Endothelial cell of umbilical vein (primary cell): ENCODE results near the gene HDAC9. TPM values are rescaled to one million over a fixed set of nuclear protein-coding genes. Genes with fewer than 3 reads are reported as not detected.

ENCODE experiments used
- BruUV-seq: library from RNA; stranded (reverse); fragments of 400-500 nt; replicated peaks from 2 replicates; lab custom pipeline; 2021; lab: Mats Ljungman, UMichigan
- CTCF ChIA-PET: fragments of 300-600, 350-600 bp; sonication (Branson Sonifier 250); formaldehyde crosslinking; loops from one replicate; lab custom pipeline; 2021; ENCODE audit warnings: antibody characterized with exemption, inconsistent platforms; lab: Charles Lee
- POLR2A ChIA-PET: fragments of 300-600, 350-600 bp; sonication (Branson Sonifier 250); formaldehyde crosslinking; loops from one replicate; lab custom pipeline; 2021; ENCODE audit warnings: antibody characterized with exemption, inconsistent platforms; lab: Charles Lee
- DNase-seq: peaks from one replicate; pipeline ENCODE4 v3.0.0-alpha.2; 2011; ENCODE audit warnings: low read depth, low spot score
- FAIRE-seq: peaks from 2 replicates; lab custom pipeline; 2011; peaks lifted over from hg19 to GRCh38; lab: Jason Lieb, UNC
- H2AFZ ChIP-seq: 2 replicates; pipeline ENCODE4 v1.6.0; 2012; ENCODE audit warnings: low read depth, low read length, control low read depth, inconsistent platforms
- H3K27ac ChIP-seq: 2 replicates; pipeline ENCODE4 v1.5.1; 2011; ENCODE audit warnings: low read depth, mild to moderate bottlenecking, control low read depth, low read length, moderate library complexity; ENCODE audit not compliant: insufficient read depth
- H3K27me3 ChIP-seq, 2 experiments: 2 replicates each; pipeline versions ENCODE4 v1.6.0 to v1.6.1; 2011; ENCODE audit warnings: low read length in 2 of 2, mixed read lengths in 1 of 2; ENCODE audit not compliant: control insufficient read depth in 2 of 2, insufficient read depth in 2 of 2
- H3K36me3 ChIP-seq, 2 experiments: 2 replicates in 1 of 2; 3 replicates in 1 of 2; pipeline ENCODE4 v1.5.1; 2011; ENCODE audit warnings: low read length in 2 of 2, mild to moderate bottlenecking in 1 of 2, moderate library complexity in 1 of 2; ENCODE audit not compliant: control insufficient read depth in 2 of 2, insufficient read depth in 2 of 2; ENCODE audit errors: extremely low read depth in 1 of 2
- H3K4me1 ChIP-seq: 3 replicates; pipeline ENCODE4 v1.5.1; 2011; ENCODE audit warnings: mild to moderate bottlenecking, low read length; ENCODE audit not compliant: control insufficient read depth, insufficient read depth; ENCODE audit errors: extremely low read depth
- H3K4me2 ChIP-seq: 2 replicates; pipeline ENCODE4 v1.6.1; 2011; ENCODE audit warnings: low read length, control low read depth, mixed read lengths; ENCODE audit not compliant: insufficient read depth
- H3K4me3 ChIP-seq, 3 experiments: fragments of 200-600 bp in 1 of 3; sonication (generic), shearing (Covaris generic) in 1 of 3; replicated peaks in 1 of 3; 2 replicates each; pipeline ENCODE4 v1.5.1; 2011 to 2016; ENCODE audit warnings: control low read depth in 3 of 3, low read length in 3 of 3, mild to moderate bottlenecking in 2 of 3, inconsistent platforms in 1 of 3, low read depth in 1 of 3, moderate library complexity in 1 of 3; ENCODE audit not compliant: insufficient read depth in 1 of 3
- H3K79me2 ChIP-seq: 2 replicates; pipeline ENCODE4 v1.6.0; 2012; ENCODE audit warnings: low read length, inconsistent platforms; ENCODE audit not compliant: control insufficient read depth, insufficient read depth
- H3K9ac ChIP-seq: replicated peaks from 2 replicates; pipeline ENCODE3; 2011; ENCODE audit warnings: low read length, control low read depth; ENCODE audit not compliant: insufficient read depth; ENCODE audit errors: extremely low read depth
- H3K9me1 ChIP-seq: replicated peaks from 3 replicates; pipeline ENCODE4 v1.6.0; 2011; ENCODE audit warnings: mild to moderate bottlenecking, low read length; ENCODE audit not compliant: control insufficient read depth, insufficient read depth; ENCODE audit errors: extremely low read depth
- H3K9me3 ChIP-seq: replicated peaks from 2 replicates; pipeline ENCODE4 v1.5.1; 2012; ENCODE audit warnings: low read length, inconsistent platforms; ENCODE audit not compliant: control insufficient read depth, insufficient read depth
- H4K20me1 ChIP-seq: replicated peaks from 2 replicates; pipeline ENCODE3; 2011; ENCODE audit warnings: mild to moderate bottlenecking, low read length; ENCODE audit not compliant: control insufficient read depth, insufficient read depth; ENCODE audit errors: extremely low read depth
- CTCF ChIP-seq, 2 donors: IDR thresholded peaks; 1 replicate in 1 of 2; 2 replicates in 1 of 2; pipeline ENCODE4 v1.5.1; 2011; ENCODE audit warnings: low read length in 2 of 2, mild to moderate bottlenecking in 2 of 2, moderate library complexity in 2 of 2, control low read depth in 1 of 2, inconsistent platforms in 1 of 2, low read depth in 1 of 2; ENCODE audit not compliant: insufficient read depth in 1 of 2; ENCODE audit errors: extremely low read depth in 1 of 2
- EZH2 ChIP-seq: IDR thresholded peaks from 2 replicates; pipeline ENCODE4 v1.6.1; 2012; ENCODE audit warnings: borderline replicate concordance, low read depth, mild to moderate bottlenecking, moderate library complexity, low read length, inconsistent platforms; ENCODE audit not compliant: severe bottlenecking
- FOS ChIP-seq: IDR thresholded peaks from 2 replicates; pipeline ENCODE4 v1.6.1; 2011; ENCODE audit warnings: mild to moderate bottlenecking, low read length, moderate library complexity, borderline replicate concordance; ENCODE audit not compliant: insufficient read depth
- GATA2 ChIP-seq: IDR thresholded peaks from 2 replicates; pipeline ENCODE4 v1.7.0; 2011; ENCODE audit warnings: low read depth, mild to moderate bottlenecking, moderate library complexity, mixed read lengths, low read length; ENCODE audit not compliant: insufficient read length, insufficient read depth
- JUN ChIP-seq: IDR thresholded peaks from 2 replicates; pipeline ENCODE4 v1.6.1; 2011; ENCODE audit warnings: borderline replicate concordance, low read depth; ENCODE audit not compliant: insufficient read length, insufficient read depth
- MAX ChIP-seq: IDR thresholded peaks from 2 replicates; pipeline ENCODE4 v1.6.1; 2011; ENCODE audit not compliant: insufficient read depth, insufficient read length
- MYC ChIP-seq: IDR thresholded peaks from one replicate; pipeline ENCODE4 v1.6.1; 2011; ENCODE audit warnings: mild to moderate bottlenecking, low read depth, low read length
- POLR2A ChIP-seq: IDR thresholded peaks from 2 replicates; pipeline ENCODE4 v1.6.1; 2012; ENCODE audit warnings: low read depth, mild to moderate bottlenecking, control low read depth, low read length
- POLR2AphosphoS5 ChIP-seq: IDR thresholded peaks from 2 replicates; pipeline ENCODE4 v1.6.1; 2012; ENCODE audit warnings: low read depth, mild to moderate bottlenecking, control low read depth, low read length, moderate library complexity; ENCODE audit not compliant: insufficient read depth
- dilution Hi-C: fragments of 300-500 bp; cut with MboI; formaldehyde crosslinking; loops from one replicate; pipeline ENCODE4 v1.15.0; 2019; ENCODE audit warnings: low sequenced_read_pairs; ENCODE audit not compliant: extremely low pct_ligation_motif_present
- intact Hi-C: fragments of 100-400 bp; cut with micrococcal nuclease; formaldehyde crosslinking; loops from one replicate; pipeline ENCODE4 v1.10.0; 2022
- polyA plus RNA-seq, 4 experiments: library from polyadenylated mRNA; depleted of rRNA in 3 of 4; stranded (reverse) in 3 of 4; unstranded in 1 of 4; fragments of >200 nt; gene quantifications; 2 replicates each; pipeline versions ENCODE4 v1.2.1 to v1.2.3, GENCODE V29; 2011 to 2012; ENCODE audit warnings: missing spikeins in 1 of 4
- total RNA-seq: library from RNA; stranded (reverse); gene quantifications from 2 replicates; pipeline ENCODE4 v1.2.3, GENCODE V29; 2021

HDAC9 gene
- total and polyA plus RNA-seq, 2 donors (not counting 3 experiments of a cell fraction or from before 2014, with no cell fraction given): 1.8 to 11.6 TPM

GRCh38 chr7:18535810-18536415, 40.4 kb downstream of the HDAC9 start:
- Histone ChIP-seq H3K4me2 (no peak overlapping the region), H3K36me3 (no peaks in the 10 kb centered on the region), H4K20me1 (no peaks in the 10 kb centered on the region), H3K4me1 (no peaks in the 10 kb centered on the region), H3K27me3 (no peaks in the 10 kb centered on the region), H3K9me3 (no peaks in the 10 kb centered on the region), H3K9me1 (no peaks in the 10 kb centered on the region), H3K79me2 (no peaks in the 10 kb centered on the region), H3K27ac (no peak overlapping the region), H2AFZ (no peak overlapping the region), H3K4me3 (no peak overlapping the region), H3K9ac (no peak overlapping the region)
- intact Hi-C loops: no loop called here
- dilution Hi-C loops: no loop called here
- TF ChIP-seq EZH2 (no peak), CTCF (IDR thresholded peaks at IDR 0.05; ENCODE audit: extremely low read depth in 1 of 2, insufficient read depth in 1 of 2, low read depth in 1 of 2, low read length in 2 of 2) (no peak), GATA2 (no peak), POLR2AphosphoS5 (no peak), POLR2A (no peak), MAX (no peak), FOS (no peak), MYC (no peak), JUN (no peak)
- CTCF ChIA-PET: interaction anchor here (1.0 to 1.4 kb wide), 7 partner anchors 9 to 179 kb away, joined by 3 to 6 read pairs (median 4); no protein-coding TSS in a partner anchor
- FAIRE-seq (no peak), DNase-seq (no peak)
- BruUV-seq: no TSS peak
- POLR2A ChIA-PET: no interaction called here
